ENCODE measurements around the gene RAB27B.
"Not testable (repeated sequence)": the region's sequence is repeated elsewhere in the genome, so short reads cannot be mapped to it uniquely, and the experiment has no call there.

Gene RAB27B

GRCh38 chr18:54802178-54802577, 26.1 kb upstream of the RAB27B start:
- Histone ChIP-seq H3K4me3 (ENCODE audit: low read length) (no peak overlapping the region), H3K9ac (ENCODE audit: low read length) (no peak overlapping the region), H3K27me3 (ENCODE audit: control insufficient read depth, insufficient read depth, low read length) (no peaks in the 10 kb centered on the region), H3K36me3 (ENCODE audit: control insufficient read depth, insufficient read depth, low read length) (no peaks in the 10 kb centered on the region), H3K27ac (ENCODE audit: low read depth, low read length) (no peak overlapping the region), H3K4me1 (ENCODE audit: control insufficient read depth, insufficient read depth, low read length) (no peaks in the 10 kb centered on the region)

GRCh38 chr18:54802686-54803395, 25.4 kb upstream of the RAB27B start:
- Histone ChIP-seq H3K36me3 (ENCODE audit: control insufficient read depth, insufficient read depth, low read length) (no peaks in the 10 kb centered on the region), H3K27me3 (ENCODE audit: control insufficient read depth, insufficient read depth, low read length) (no peaks in the 10 kb centered on the region), H3K27ac (ENCODE audit: low read depth, low read length) (no peak overlapping the region), H3K4me3 (ENCODE audit: low read length) (no peak overlapping the region), H3K4me1 (ENCODE audit: control insufficient read depth, insufficient read depth, low read length) (no peaks in the 10 kb centered on the region), H3K9ac (ENCODE audit: low read length) (no peak overlapping the region)

- H3K36me3 ChIP-seq (ENCODE audit: control insufficient read depth, insufficient read depth, low read length): no peaks in the 10 kb centered on the region
These were observed 22.5 kb upstream of the RAB27B start for GRCh38 chr18:54805571-54806334.

GRCh38 chr18:54806526-54806925, 21.8 kb upstream of the RAB27B start:
- no peak overlapping the region for H3K27ac ChIP-seq (ENCODE audit: low read depth, low read length)
- no peaks in the 10 kb centered on the region for H3K4me1 ChIP-seq (ENCODE audit: control insufficient read depth, insufficient read depth, low read length)

More at GRCh38 chr18:54805571-54806334, 22.5 kb upstream of the RAB27B start:
- Histone ChIP-seq H3K4me3 (ENCODE audit: low read length) (no peak overlapping the region), H3K9ac (ENCODE audit: low read length) (no peak overlapping the region), H3K27me3 (ENCODE audit: control insufficient read depth, insufficient read depth, low read length) (no peaks in the 10 kb centered on the region), H3K27ac (ENCODE audit: low read depth, low read length) (no peak overlapping the region), H3K4me1 (ENCODE audit: control insufficient read depth, insufficient read depth, low read length) (no peaks in the 10 kb centered on the region)

GRCh38 chr18:54807303-54807702, 21.0 kb upstream of the RAB27B start:
- Histone ChIP-seq H3K27me3 (ENCODE audit: control insufficient read depth, insufficient read depth, low read length) (no peaks in the 10 kb centered on the region), H3K4me3 (ENCODE audit: low read length) (no peak overlapping the region), H3K27ac (ENCODE audit: low read depth, low read length) (no peak overlapping the region), H3K9ac (ENCODE audit: low read length) (no peak overlapping the region), H3K36me3 (ENCODE audit: control insufficient read depth, insufficient read depth, low read length) (no peaks in the 10 kb centered on the region), H3K4me1 (ENCODE audit: control insufficient read depth, insufficient read depth, low read length) (no peaks in the 10 kb centered on the region)

More at GRCh38 chr18:54806526-54806925, 21.8 kb upstream of the RAB27B start:
- Histone ChIP-seq H3K36me3 (ENCODE audit: control insufficient read depth, insufficient read depth, low read length) (no peaks in the 10 kb centered on the region), H3K4me3 (ENCODE audit: low read length) (no peak overlapping the region), H3K27me3 (ENCODE audit: control insufficient read depth, insufficient read depth, low read length) (no peaks in the 10 kb centered on the region), H3K9ac (ENCODE audit: low read length) (no peak overlapping the region)

GRCh38 chr18:54810662-54811061, 17.6 kb upstream of the RAB27B start:
- H3K36me3 ChIP-seq (ENCODE audit: control insufficient read depth, insufficient read depth, low read length); H3K4me1 ChIP-seq (ENCODE audit: control insufficient read depth, insufficient read depth, low read length); H3K4me3 ChIP-seq (ENCODE audit: low read length); H3K27me3 ChIP-seq (ENCODE audit: control insufficient read depth, insufficient read depth, low read length); H3K27ac ChIP-seq (ENCODE audit: low read depth, low read length); H3K9ac ChIP-seq (ENCODE audit: low read length): not testable (repeated sequence)

- Histone ChIP-seq H3K4me1 (ENCODE audit: control insufficient read depth, insufficient read depth, low read length) (no peaks in the 10 kb centered on the region), H3K36me3 (ENCODE audit: control insufficient read depth, insufficient read depth, low read length) (no peaks in the 10 kb centered on the region), H3K27ac (ENCODE audit: low read depth, low read length) (no peak overlapping the region), H3K27me3 (ENCODE audit: control insufficient read depth, insufficient read depth, low read length) (no peaks in the 10 kb centered on the region), H3K9ac (ENCODE audit: low read length) (no peak overlapping the region), H3K4me3 (ENCODE audit: low read length) (no peak overlapping the region)
These were observed 15.4 kb upstream of the RAB27B start for GRCh38 chr18:54812885-54813284.

- Histone ChIP-seq H3K4me1 (ENCODE audit: control insufficient read depth, insufficient read depth, low read length) (no peaks in the 10 kb centered on the region), H3K4me3 (ENCODE audit: low read length) (no peak overlapping the region), H3K36me3 (ENCODE audit: control insufficient read depth, insufficient read depth, low read length) (no peaks in the 10 kb centered on the region), H3K9ac (ENCODE audit: low read length) (no peak overlapping the region), H3K27ac (ENCODE audit: low read depth, low read length) (no peak overlapping the region), H3K27me3 (ENCODE audit: control insufficient read depth, insufficient read depth, low read length) (no peaks in the 10 kb centered on the region)
These were observed 15.0 kb upstream of the RAB27B start for GRCh38 chr18:54813305-54813704.

GRCh38 chr18:54813977-54814565, 14.2 kb upstream of the RAB27B start:
- Histone ChIP-seq H3K4me1 (ENCODE audit: control insufficient read depth, insufficient read depth, low read length) (no peaks in the 10 kb centered on the region), H3K9ac (ENCODE audit: low read length) (no peak overlapping the region), H3K36me3 (ENCODE audit: control insufficient read depth, insufficient read depth, low read length) (no peaks in the 10 kb centered on the region), H3K27me3 (ENCODE audit: control insufficient read depth, insufficient read depth, low read length) (no peaks in the 10 kb centered on the region), H3K4me3 (ENCODE audit: low read length) (no peak overlapping the region), H3K27ac (ENCODE audit: low read depth, low read length) (no peak overlapping the region)

GRCh38 chr18:54815086-54815485, 13.2 kb upstream of the RAB27B start:
- H3K9ac ChIP-seq (ENCODE audit: low read length): no peak overlapping the region
- no peak overlapping the region for H3K27ac ChIP-seq (ENCODE audit: low read depth, low read length)
- no peak overlapping the region for H3K4me3 ChIP-seq (ENCODE audit: low read length)
- no peaks in the 10 kb centered on the region for H3K27me3 ChIP-seq (ENCODE audit: control insufficient read depth, insufficient read depth, low read length)
- no peaks in the 10 kb centered on the region for H3K4me1 ChIP-seq (ENCODE audit: control insufficient read depth, insufficient read depth, low read length)
- H3K36me3 ChIP-seq (ENCODE audit: control insufficient read depth, insufficient read depth, low read length): no peaks in the 10 kb centered on the region

GRCh38 chr18:54820785-54821275, 7.4 kb upstream of the RAB27B start:
- H3K4me3 ChIP-seq (ENCODE audit: low read length): not testable (repeated sequence)

GRCh38 chr18:54822872-54823845, 5.1 kb upstream of the RAB27B start:
- H3K9ac ChIP-seq (ENCODE audit: low read length): no peak overlapping the region
- H3K27me3 ChIP-seq (ENCODE audit: control insufficient read depth, insufficient read depth, low read length): no peaks in the 10 kb centered on the region
- no peaks in the 10 kb centered on the region for H3K36me3 ChIP-seq (ENCODE audit: control insufficient read depth, insufficient read depth, low read length)
- no peaks in the 10 kb centered on the region for H3K4me1 ChIP-seq (ENCODE audit: control insufficient read depth, insufficient read depth, low read length)
- H3K4me3 ChIP-seq (ENCODE audit: low read length): no peak overlapping the region
- H3K27ac ChIP-seq (ENCODE audit: low read depth, low read length): no peak overlapping the region

More at GRCh38 chr18:54820785-54821275, 7.4 kb upstream of the RAB27B start:
- H3K36me3 ChIP-seq (ENCODE audit: control insufficient read depth, insufficient read depth, low read length); H3K27ac ChIP-seq (ENCODE audit: low read depth, low read length); H3K27me3 ChIP-seq (ENCODE audit: control insufficient read depth, insufficient read depth, low read length); H3K9ac ChIP-seq (ENCODE audit: low read length); H3K4me1 ChIP-seq (ENCODE audit: control insufficient read depth, insufficient read depth, low read length): not testable (repeated sequence)

All from rectal smooth muscle tissue (tissue), 1 donor.